Tongue (tissue), 2 donors: ENCODE results near the gene SH3RF3. TPM values are rescaled to one million over a fixed set of nuclear protein-coding genes. Genes with fewer than 3 reads are reported as not detected.
A peak's percentile ranks its signal among the peaks of the same experiment; 100 is the strongest.

Experiments used
- DNase-seq: peaks from one replicate; pipeline ENCODE4 v3.0.0-alpha.2; 2015
- total RNA-seq: library from RNA; depleted of rRNA; stranded (reverse); fragments of >200 nt; gene quantifications from one replicate; pipeline ENCODE4 v1.2.3, GENCODE V29; 2014

The SH3RF3 gene
- total RNA-seq, 1 donor from 2014 or later, result 10.1 TPM

GRCh38 chr2:109313343-109313742 is 184.3 kb downstream of the SH3RF3 start:
- DNase-seq, result no peak

- DNase-seq, result no peak
Measured at GRCh38 chr2:109316091-109316490, 187.1 kb downstream of the SH3RF3 start.

GRCh38 chr2:109317471-109318095 is 188.6 kb downstream of the SH3RF3 start:
- peak; percentile 73 for DNase-seq

- peak; percentile 96 for DNase-seq
Measured at GRCh38 chr2:109318150-109318948, 189.3 kb downstream of the SH3RF3 start.

- no peak for DNase-seq
Measured at GRCh38 chr2:109318949-109319342, 189.9 kb downstream of the SH3RF3 start.

GRCh38 chr2:109320195-109320922 is 191.4 kb downstream of the SH3RF3 start:
- no peak for DNase-seq

- DNase-seq, result no peak
Measured at GRCh38 chr2:109321570-109321969, 192.6 kb downstream of the SH3RF3 start.

GRCh38 chr2:109322111-109322510 is 193.1 kb downstream of the SH3RF3 start:
- peak; percentile 88 for DNase-seq

GRCh38 chr2:109322641-109323040 is 193.6 kb downstream of the SH3RF3 start:
- DNase-seq, result no peak

- peak; percentile 84 for DNase-seq
Measured at GRCh38 chr2:109324861-109325260, 195.9 kb downstream of the SH3RF3 start.

GRCh38 chr2:109325570-109325969 is 196.6 kb downstream of the SH3RF3 start:
- no peak for DNase-seq

GRCh38 chr2:109326306-109326705 is 197.3 kb downstream of the SH3RF3 start:
- no peak for DNase-seq

GRCh38 chr2:109330056-109330455 is 201.1 kb downstream of the SH3RF3 start:
- DNase-seq, result no peak

GRCh38 chr2:109331081-109331480 is 202.1 kb downstream of the SH3RF3 start:
- peak; percentile 81 for DNase-seq

- peak; percentile 57 for DNase-seq
Measured at GRCh38 chr2:109331896-109332848, 203.2 kb downstream of the SH3RF3 start.

GRCh38 chr2:109332880-109333279 is 203.9 kb downstream of the SH3RF3 start:
- DNase-seq, result no peak

GRCh38 chr2:109333414-109334210 is 204.6 kb downstream of the SH3RF3 start:
- DNase-seq, result no peak

GRCh38 chr2:109335631-109336176 is 206.7 kb downstream of the SH3RF3 start:
- DNase-seq, result no peak

GRCh38 chr2:109336296-109336695 is 207.3 kb downstream of the SH3RF3 start:
- no peak for DNase-seq

- no peak for DNase-seq
Measured at GRCh38 chr2:109337221-109337620, 208.2 kb downstream of the SH3RF3 start.

- DNase-seq, result no peak
Measured at GRCh38 chr2:109339519-109339966, 210.5 kb downstream of the SH3RF3 start.
